GM12878 (cell line): ENCODE data around the gene GPR158. TPM values are rescaled to one million over a fixed set of nuclear protein-coding genes. Genes with fewer than 3 reads are reported as not detected.

Source experiments
- ATAC-seq: fragments of 200-7000 bp; cut with Tn5 transposase; 3 replicates; pipeline ENCODE4 v1.9.1; 2020; ENCODE audit warnings: mild to moderate bottlenecking, moderate library complexity
- BruUV-seq: library from RNA; stranded (reverse); fragments of 400-500 nt; replicated peaks from 2 replicates; lab custom pipeline; 2021; lab: Mats Ljungman, UMichigan
- CTCF ChIA-PET: fragments of 300-600 bp; sonication (Branson Sonifier 250); formaldehyde crosslinking; extraction: SDS; loops from one replicate; lab custom pipeline; 2021; ENCODE audit warnings: inconsistent platforms; lab: Yijun Ruan, JAX
- POLR2A ChIA-PET: fragments of 350-600 bp; formaldehyde crosslinking; extraction: SDS; loops from one replicate; lab custom pipeline; 2021; ENCODE audit warnings: inconsistent platforms; lab: Charles Lee
- RAD21 ChIA-PET: fragments of 300-600 bp; sonication (Branson Sonifier 250); formaldehyde crosslinking; loops from one replicate; lab custom pipeline; 2023; ENCODE audit warnings: antibody characterized with exemption; ENCODE audit not compliant: unreplicated experiment; lab: Charles Lee
- SMC1A ChIA-PET: fragments of 300-600 bp; sonication (Branson Sonifier 250); formaldehyde crosslinking; loops from one replicate; lab custom pipeline; 2023; ENCODE audit not compliant: unreplicated experiment, uncharacterized antibody; lab: Charles Lee
- DNase-seq: peaks from one replicate; pipeline ENCODE4 v3.0.0-alpha.2; 2011; ENCODE audit warnings: low read depth, low spot score
- FAIRE-seq: peaks from 3 replicates; lab custom pipeline; 2011; peaks lifted over from hg19 to GRCh38; lab: Jason Lieb, UNC
- H2AFZ ChIP-seq: 2 replicates; pipeline ENCODE4 v1.6.0; 2011; ENCODE audit warnings: low read depth, low read length, control low read depth; ENCODE audit not compliant: control insufficient read depth
- H3K27ac ChIP-seq: 2 replicates; pipeline ENCODE4 v1.5.1; 2011; ENCODE audit warnings: control low read depth; ENCODE audit not compliant: control insufficient read depth, insufficient read depth
- H3K27me3 ChIP-seq, 2 experiments: replicated peaks in 1 of 2; 2 replicates each; pipeline versions ENCODE4 v1.6.0 to v1.6.1; 2011; ENCODE audit warnings: low read length in 1 of 2; ENCODE audit not compliant: control insufficient read depth in 2 of 2, insufficient read depth in 2 of 2
- H3K36me3 ChIP-seq, 2 experiments: 2 replicates each; pipeline ENCODE4 v1.5.1; 2011; ENCODE audit warnings: low read length in 1 of 2; ENCODE audit not compliant: control insufficient read depth in 2 of 2, insufficient read depth in 2 of 2
- H3K4me1 ChIP-seq: 2 replicates; pipeline ENCODE4 v1.6.1; 2011; ENCODE audit warnings: mild to moderate bottlenecking, low read length, moderate library complexity, mixed read lengths; ENCODE audit not compliant: control insufficient read depth, insufficient read depth
- H3K4me2 ChIP-seq: 2 replicates; pipeline ENCODE4 v1.6.0; 2011; ENCODE audit warnings: control low read depth; ENCODE audit not compliant: control insufficient read depth, insufficient read depth
- H3K4me3 ChIP-seq: fragments of 200-600 bp; sonication (generic); 2 replicates; pipeline ENCODE4 v1.5.1; 2016
- H3K79me2 ChIP-seq: 2 replicates; pipeline ENCODE4 v1.6.0; 2011; ENCODE audit warnings: low read length; ENCODE audit not compliant: control insufficient read depth, insufficient read depth
- H3K9ac ChIP-seq: 2 replicates; pipeline ENCODE4 v1.8.0; 2011; ENCODE audit warnings: low read length, control low read depth, mixed read lengths; ENCODE audit not compliant: control insufficient read depth, insufficient read depth
- H3K9me3 ChIP-seq: replicated peaks from 3 replicates; pipeline ENCODE4 v1.5.1; 2011; ENCODE audit warnings: mild to moderate bottlenecking, low read length; ENCODE audit not compliant: control insufficient read depth, insufficient read depth
- H4K20me1 ChIP-seq: 2 replicates; pipeline ENCODE4 v1.6.0; 2011; ENCODE audit not compliant: control insufficient read depth, insufficient read depth
- ASH2L ChIP-seq: fragments of 300-600, 200-600 bp; sonication (generic); IDR thresholded peaks from 2 replicates; pipeline ENCODE4 v1.6.1; 2017; ENCODE audit warnings: low read depth, mild to moderate bottlenecking, borderline replicate concordance
- ATF3 ChIP-seq: IDR thresholded peaks from 2 replicates; pipeline ENCODE4 v1.6.1; 2011; ENCODE audit warnings: low read depth, mild to moderate bottlenecking, low read length, moderate library complexity, borderline replicate concordance; ENCODE audit errors: extremely low read depth
- ATF7 ChIP-seq: fragments of 450-650 bp; IDR thresholded peaks from 2 replicates; pipeline ENCODE4 v1.6.1; 2016; ENCODE audit warnings: low read depth, mild to moderate bottlenecking
- CREM ChIP-seq: IDR thresholded peaks from 2 replicates; pipeline ENCODE4 v1.6.1; 2014; ENCODE audit warnings: antibody characterized with exemption, low read depth
- DPF2 ChIP-seq: fragments of 450-650 bp; IDR thresholded peaks from 2 replicates; pipeline ENCODE4 v1.6.1; 2017; ENCODE audit warnings: mild to moderate bottlenecking
- ESRRA ChIP-seq: IDR thresholded peaks from 2 replicates; pipeline ENCODE4 v1.6.1; 2012; ENCODE audit warnings: mild to moderate bottlenecking, low read length, improper control_type of control experiment
- EZH2 ChIP-seq: IDR thresholded peaks from 2 replicates; pipeline ENCODE4 v1.6.1; 2012; ENCODE audit warnings: low read depth, mild to moderate bottlenecking, control low read depth, inconsistent platforms, low read length, borderline replicate concordance; ENCODE audit not compliant: control insufficient read depth
- JUNB ChIP-seq: IDR thresholded peaks from 2 replicates; pipeline ENCODE4 v1.6.1; 2016; ENCODE audit warnings: antibody characterized with exemption, mild to moderate bottlenecking
- KAT2A ChIP-seq: conservative IDR thresholded peaks from 2 replicates; pipeline ENCODE4 v1.6.1; 2011; ENCODE audit warnings: low read depth, low read length; ENCODE audit not compliant: control insufficient read depth
- MEF2A ChIP-seq: IDR thresholded peaks from 2 replicates; pipeline ENCODE4 v1.6.1; 2011; ENCODE audit warnings: low read depth, mild to moderate bottlenecking, low read length, moderate library complexity; ENCODE audit not compliant: insufficient read depth
- NKRF ChIP-seq: fragments of 450-650 bp; conservative IDR thresholded peaks from 2 replicates; pipeline ENCODE4 v1.6.1; 2017; ENCODE audit warnings: mild to moderate bottlenecking, moderate library complexity
- PAX5 ChIP-seq: IDR thresholded peaks from 2 replicates; pipeline ENCODE4 v1.6.1; 2011; ENCODE audit warnings: low read depth, low read length, borderline replicate concordance
- PML ChIP-seq: IDR thresholded peaks from 2 replicates; pipeline ENCODE4 v1.6.1; 2012; ENCODE audit warnings: low read length, inconsistent platforms
- POLR2A ChIP-seq: IDR thresholded peaks from 2 replicates; pipeline ENCODE4 v1.6.1; 2011; ENCODE audit warnings: low read depth, mild to moderate bottlenecking, low read length
- SMAD5 ChIP-seq: IDR thresholded peaks from 2 replicates; pipeline ENCODE4 v1.6.1; 2016; ENCODE audit warnings: antibody characterized with exemption, low read depth
- SMC3 ChIP-seq: IDR thresholded peaks from 2 replicates; pipeline ENCODE4 v1.6.1; 2011; ENCODE audit warnings: low read length, improper control_type of control experiment, borderline replicate concordance
- SRF ChIP-seq, 2 experiments: IDR thresholded peaks; 2 replicates each; pipeline ENCODE4 v1.6.1; 2011; ENCODE audit warnings: low read depth in 2 of 2, low read length in 2 of 2, mild to moderate bottlenecking in 1 of 2, moderate library complexity in 1 of 2
- SUZ12 ChIP-seq: fragments of 200-600 bp; sonication (generic); IDR thresholded peaks from one replicate; pipeline ENCODE4 v1.6.1; 2018; ENCODE audit warnings: antibody characterized with exemption, mild to moderate bottlenecking; ENCODE audit not compliant: unreplicated experiment
- WRNIP1 ChIP-seq: IDR thresholded peaks from 2 replicates; pipeline ENCODE4 v1.6.1; 2011; ENCODE audit warnings: low read depth, low read length, improper control_type of control experiment, borderline replicate concordance
- ZNF24 ChIP-seq: fragments of 450-650 bp; IDR thresholded peaks from 2 replicates; pipeline ENCODE4 v1.6.1; 2017; ENCODE audit warnings: antibody characterized with exemption, mild to moderate bottlenecking
- ZNF687 ChIP-seq: fragments of 450-650 bp; IDR thresholded peaks from 2 replicates; pipeline ENCODE4 v1.6.1; 2017; ENCODE audit warnings: mild to moderate bottlenecking, moderate library complexity
- in situ Hi-C: fragments of 300-500 bp; cut with MboI; formaldehyde crosslinking; loops from 9 replicates; pipeline ENCODE4 v1.14.3; 2018; ENCODE audit warnings: mixed read lengths
- intact Hi-C: fragments of 100-400 bp; cut with micrococcal nuclease; formaldehyde crosslinking; loops from one replicate; pipeline ENCODE4 v1.14.2; 2022; ENCODE audit not compliant: unreplicated experiment
- polyA plus RNA-seq, 11 experiments: library from polyadenylated mRNA; depleted of rRNA in 4 of 11; unstranded in 6 of 11; stranded (reverse) in 5 of 11; fragments of >200 nt; fragmentation: Nextera tagmentation in 4 of 11; fragmentation: Illumina TruSeq in 1 of 11; extraction: Ambion mirVana in 4 of 11; extraction: Trizol in 1 of 11; gene quantifications; 1 replicate in 1 of 11; 2 replicates in 10 of 11; pipeline versions ENCODE4 v1.2.1 to v1.2.3, GENCODE V29; 2011 to 2016; ENCODE audit warnings: inconsistent platforms in 2 of 11, missing spikeins in 2 of 11, low read depth in 1 of 11
- total RNA-seq, 4 experiments: library from RNA; depleted of rRNA in 3 of 4; stranded (reverse); fragments of >200 nt in 3 of 4; fragmentation: Illumina TruSeq in 1 of 4; extraction: Trizol in 1 of 4; gene quantifications; 2 replicates each; pipeline versions ENCODE4 v1.2.1 to v1.2.3, GENCODE V29; 2013 to 2021

GPR158 gene
- total and polyA plus RNA-seq, 10 of the 15 experiments (the other 5 are each of a cell fraction or from before 2014, with no cell fraction given), result not detected

GRCh38 chr10:25627606-25628005, 452.8 kb downstream of the GPR158 start (continued):
- TF ChIP-seq ZNF687, result no peak
- TF ChIP-seq MEF2A, result no peak
- TF ChIP-seq SMAD5, result no peak
- TF ChIP-seq KAT2A, result no peak
- no peak for TF ChIP-seq PML

- Histone ChIP-seq H3K9ac (no peak overlapping the region), H2AFZ (no peak overlapping the region), H3K79me2 (no peaks in the 10 kb centered on the region), H4K20me1 (no peaks in the 10 kb centered on the region), H3K4me3 (no peak overlapping the region), H3K36me3 (no peaks in the 10 kb centered on the region), H3K4me1 (no peaks in the 10 kb centered on the region), H3K4me2 (no peak overlapping the region), H3K9me3 (no peaks in the 10 kb centered on the region), H3K27me3 (no peaks in the 10 kb centered on the region), H3K27ac (no peak overlapping the region)
- intact Hi-C loops (no loop called here), in situ Hi-C loops (no loop called here)
- CTCF ChIA-PET, result no interaction called here
- SMC1A ChIA-PET, result no interaction called here
- no peak for DNase-seq
- RAD21 ChIA-PET, result no interaction called here
- no TSS peak for BruUV-seq
- no peak for ATAC-seq
- POLR2A ChIA-PET, result no interaction called here
- FAIRE-seq, result no peak
- TF ChIP-seq SRF (IDR thresholded peaks at IDR 0.05; ENCODE audit: low read depth in 2 of 2, low read length in 2 of 2), result no peak
- no peak for TF ChIP-seq EZH2
- no peak for TF ChIP-seq CREM
- no peak for TF ChIP-seq ESRRA
- TF ChIP-seq JUNB, result no peak
- TF ChIP-seq POLR2A, result no peak
- no peak for TF ChIP-seq NKRF
- TF ChIP-seq ATF7, result no peak
- TF ChIP-seq ZNF24, result no peak
- no peak for TF ChIP-seq ASH2L
- TF ChIP-seq WRNIP1, result no peak
- TF ChIP-seq PAX5, result no peak
- TF ChIP-seq SMC3, result no peak
- no peak for TF ChIP-seq ATF3
- no peak for TF ChIP-seq SUZ12
- no peak for TF ChIP-seq DPF2
Measured at GRCh38 chr10:25629333-25629732, 454.5 kb downstream of the GPR158 start.
